IMR-90 (cell line): ENCODE results near the gene PRAC2. TPM values are rescaled to one million over a fixed set of nuclear protein-coding genes. Genes with fewer than 3 reads are reported as not detected.
"Not testable (repeated sequence)": the region's sequence is repeated elsewhere in the genome, so short reads cannot be mapped to it uniquely, and the experiment has no call there.

ENCODE experiments used
- ATAC-seq: fragments of 200-7000 bp; cut with Tn5 transposase; 2 replicates; pipeline ENCODE4 v1.9.1; 2020; ENCODE audit warnings: low read depth, mild to moderate bottlenecking, moderate library complexity
- BruUV-seq: library from RNA; stranded (reverse); fragments of 400-500 nt; replicated peaks from 2 replicates; lab custom pipeline; 2021; lab: Mats Ljungman, UMichigan
- CTCF ChIA-PET: fragments of 300-600 bp; formaldehyde crosslinking; extraction: SDS; loops from one replicate; lab custom pipeline; 2021; ENCODE audit warnings: antibody characterized with exemption; lab: Yijun Ruan, JAX
- POLR2A ChIA-PET: fragments of 300-600 bp; sonication (Branson Sonifier 250); formaldehyde crosslinking; loops from one replicate; lab custom pipeline; 2022; ENCODE audit warnings: antibody characterized with exemption; ENCODE audit not compliant: unreplicated experiment; lab: Charles Lee
- DNase-seq: peaks from one replicate; pipeline ENCODE4 v3.0.0; 2013
- H2AFZ ChIP-seq: replicated peaks from 2 replicates; pipeline ENCODE3; 2013; ENCODE audit warnings: low read length, mild to moderate bottlenecking; ENCODE audit not compliant: poor library complexity
- H2AK5ac ChIP-seq: 2 replicates; pipeline ENCODE4 v1.6.1; 2013; ENCODE audit warnings: low read depth, low read length, inconsistent platforms
- H2AK9ac ChIP-seq: replicated peaks from 2 replicates; pipeline ENCODE3; 2013; ENCODE audit warnings: mild to moderate bottlenecking, low read depth, low read length, moderate library complexity; ENCODE audit not compliant: poor library complexity
- H2BK120ac ChIP-seq: 2 replicates; pipeline ENCODE4 v1.6.1; 2013; ENCODE audit warnings: low read depth, low read length, inconsistent platforms
- H2BK15ac ChIP-seq: 3 replicates; pipeline ENCODE4 v1.6.1; 2013; ENCODE audit warnings: low read depth, low read length, inconsistent platforms
- H2BK20ac ChIP-seq: 2 replicates; pipeline ENCODE4 v1.6.1; 2013; ENCODE audit warnings: low read depth, mild to moderate bottlenecking, inconsistent platforms, low read length, moderate library complexity
- H2BK5ac ChIP-seq: 2 replicates; pipeline ENCODE4 v1.6.1; 2013; ENCODE audit warnings: mild to moderate bottlenecking, low read depth, low read length, inconsistent platforms; ENCODE audit not compliant: poor library complexity, severe bottlenecking
- H3K14ac ChIP-seq: replicated peaks from 2 replicates; pipeline ENCODE4 v1.6.1; 2013; ENCODE audit warnings: low read depth, low read length, inconsistent platforms
- H3K18ac ChIP-seq: 2 replicates; pipeline ENCODE4 v1.6.1; 2013; ENCODE audit warnings: low read depth, low read length, control low read depth
- H3K23ac ChIP-seq: 2 replicates; pipeline ENCODE4 v1.6.1; 2013; ENCODE audit warnings: low read depth, low read length, inconsistent platforms
- H3K27ac ChIP-seq: 2 replicates; pipeline ENCODE4 v1.5.1; 2013; ENCODE audit warnings: mild to moderate bottlenecking, control low read depth, low read length; ENCODE audit not compliant: insufficient read depth
- H3K27me3 ChIP-seq: 2 replicates; pipeline ENCODE4 v1.6.1; 2013; ENCODE audit warnings: low read length; ENCODE audit not compliant: control insufficient read depth, insufficient read depth
- H3K36me3 ChIP-seq: 2 replicates; pipeline ENCODE4 v1.6.1; 2013; ENCODE audit warnings: low read length, mixed read lengths; ENCODE audit not compliant: control insufficient read depth, insufficient read depth
- H3K4ac ChIP-seq: 2 replicates; pipeline ENCODE4 v1.6.1; 2013; ENCODE audit warnings: low read depth, low read length, inconsistent platforms
- H3K4me1 ChIP-seq: 2 replicates; pipeline ENCODE4 v1.6.1; 2013; ENCODE audit warnings: low read length, mixed read lengths; ENCODE audit not compliant: control insufficient read depth, insufficient read depth
- H3K4me2 ChIP-seq: 2 replicates; pipeline ENCODE4 v1.6.1; 2013; ENCODE audit warnings: low read depth, mild to moderate bottlenecking, control low read depth, low read length, moderate library complexity
- H3K4me3 ChIP-seq: 2 replicates; pipeline ENCODE4 v1.5.1; 2013; ENCODE audit warnings: low read depth, mild to moderate bottlenecking, control low read depth, low read length, moderate library complexity; ENCODE audit not compliant: insufficient read depth
- H3K56ac ChIP-seq: 2 replicates; pipeline ENCODE4 v1.6.1; 2013; ENCODE audit warnings: low read length, inconsistent platforms; ENCODE audit not compliant: insufficient read depth; ENCODE audit errors: extremely low read depth
- H3K79me1 ChIP-seq, 2 experiments: 2 replicates each; pipeline ENCODE4 v1.6.1; 2013; ENCODE audit warnings: low read length in 2 of 2, inconsistent platforms in 1 of 2, low read depth in 1 of 2
- H3K9ac ChIP-seq: 2 replicates; pipeline ENCODE4 v1.6.1; 2013; ENCODE audit warnings: low read depth, low read length, control low read depth
- H3K9me1 ChIP-seq: 2 replicates; pipeline ENCODE4 v1.6.1; 2013; ENCODE audit warnings: low read length, inconsistent platforms; ENCODE audit not compliant: insufficient read depth
- H3K9me3 ChIP-seq: 2 replicates; pipeline ENCODE4 v1.6.1; 2013; ENCODE audit warnings: low read length; ENCODE audit not compliant: control insufficient read depth, insufficient read depth
- H4K20me1 ChIP-seq: 2 replicates; pipeline ENCODE4 v1.6.1; 2013; ENCODE audit warnings: low read length, inconsistent platforms; ENCODE audit not compliant: insufficient read depth
- H4K5ac ChIP-seq: 2 replicates; pipeline ENCODE4 v1.6.1; 2013; ENCODE audit warnings: mild to moderate bottlenecking, low read depth, low read length, control low read depth
- H4K8ac ChIP-seq, 2 experiments: 2 replicates each; pipeline ENCODE4 v1.6.1; 2013; ENCODE audit warnings: low read depth in 2 of 2, low read length in 2 of 2, control low read depth in 1 of 2, inconsistent platforms in 1 of 2
- H4K91ac ChIP-seq: 2 replicates; pipeline ENCODE4 v1.6.1; 2013; ENCODE audit warnings: low read depth, low read length, inconsistent platforms; ENCODE audit not compliant: insufficient read depth
- WGBS, 2 experiments: methylation state at CpG; one replicate each; pipeline versions ENCODE4 v1.1.5 to v1.1.7; 2013; ENCODE audit warnings: missing lambda C conversion rate in 2 of 2; ENCODE audit not compliant: insufficient read length in 1 of 2; ENCODE audit errors: extremely low coverage in 2 of 2; 5-methylcytosine and 5-hydroxymethylcytosine counted together
- dilution Hi-C: fragments of 300-500 bp; cut with HindIII; formaldehyde crosslinking; loops from one replicate; pipeline ENCODE4 v1.14.3; 2018; ENCODE audit warnings: low sequenced_read_pairs; ENCODE audit not compliant: unreplicated experiment
- in situ Hi-C: fragments of 300-500 bp; cut with MboI; formaldehyde crosslinking; loops from 3 replicates; pipeline ENCODE4 v1.14.3; 2019; ENCODE audit warnings: low sequenced_read_pairs, inconsistent platforms, mixed read lengths
- intact Hi-C: fragments of 100-400 bp; cut with micrococcal nuclease; formaldehyde crosslinking; loops from 2 replicates; pipeline ENCODE4 v1.10.0; 2022
- polyA plus RNA-seq, 3 experiments: library from polyadenylated mRNA; depleted of rRNA; stranded (reverse); fragments of >200 nt; gene quantifications; 2 replicates each; pipeline ENCODE4 v1.2.3, GENCODE V29; 2012; ENCODE audit warnings: low replicate concordance in 1 of 3
- total RNA-seq: library from RNA; depleted of rRNA; stranded (reverse); fragments of >200 nt; gene quantifications from 2 replicates; pipeline ENCODE4 v1.2.3, GENCODE V29; 2012

The PRAC2 gene
- total and polyA plus RNA-seq, 2 of the 4 experiments (the other 2 are of a cell fraction) = not detected

GRCh38 chr17:48716549-48716948, 6.4 kb upstream of the PRAC2 start:
- H2AFZ ChIP-seq, H4K20me1 ChIP-seq, H3K23ac ChIP-seq, H3K56ac ChIP-seq, H3K18ac ChIP-seq, H3K4me3 ChIP-seq, H3K9ac ChIP-seq, H3K9me1 ChIP-seq, H3K14ac ChIP-seq, H2BK15ac ChIP-seq, intact Hi-C loops, H2BK5ac ChIP-seq, H3K79me1 ChIP-seq, H2AK5ac ChIP-seq, H2BK20ac ChIP-seq, H3K4ac ChIP-seq, POLR2A ChIA-PET, H3K27ac ChIP-seq, in situ Hi-C loops, H4K8ac ChIP-seq, H4K5ac ChIP-seq, CTCF ChIA-PET, H2AK9ac ChIP-seq, H4K91ac ChIP-seq, H3K36me3 ChIP-seq, BruUV-seq, H2BK120ac ChIP-seq, dilution Hi-C loops, H3K4me2 ChIP-seq, H3K4me1 ChIP-seq, ATAC-seq, DNase-seq: not testable (repeated sequence)
- peaks cover 72% of the 10 kb centered on the region for H3K27me3 ChIP-seq
- H3K9me3 ChIP-seq = peaks cover 17% of the 10 kb centered on the region
- WGBS, 2 experiments = no CpG with 5 or more reads among the region's 3 CpGs
